ENCODE data around the gene THRA. TPM values are rescaled to one million over a fixed set of nuclear protein-coding genes. Genes with fewer than 3 reads are reported as not detected.
A peak's percentile ranks its signal among the peaks of the same experiment; 100 is the strongest.

Gene THRA
- total and polyA plus RNA-seq, 2 donors (not counting 3 experiments of a cell fraction or from before 2014, with no cell fraction given): 17.4 to 29.6 TPM

DNA sequence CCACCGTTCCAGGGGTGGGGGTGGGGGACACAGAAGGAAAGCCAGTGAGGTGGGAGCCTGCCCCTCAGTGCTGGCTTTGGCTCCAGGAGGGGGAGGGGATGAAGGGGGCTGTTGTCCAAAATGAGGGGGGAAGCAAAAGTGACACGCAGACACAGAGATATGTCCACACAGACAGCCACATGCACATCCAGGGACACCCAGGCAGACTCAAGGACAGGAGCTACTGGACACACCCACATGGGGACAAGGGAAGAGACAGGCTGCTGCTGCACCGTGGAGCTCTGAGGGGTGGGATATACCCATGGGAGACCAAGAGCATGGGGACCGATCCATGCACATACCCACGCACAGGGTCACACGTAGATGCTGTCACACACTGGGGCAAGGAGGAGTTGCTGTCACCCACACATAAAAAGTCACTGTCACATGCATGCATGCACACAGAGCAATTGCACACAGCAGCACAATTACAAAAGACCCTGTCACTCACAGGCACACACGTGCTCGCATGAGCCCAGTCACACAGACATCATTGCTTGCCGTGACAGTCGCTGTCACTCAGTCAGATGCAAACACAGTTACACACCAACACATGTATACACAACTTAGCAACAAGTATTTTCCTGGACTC lies 1.3 kb downstream of the THRA start:
- Histone ChIP-seq H3K9me1 (replicated peaks; ENCODE audit: control insufficient read depth, extremely low read depth, insufficient read depth, low read length) (no peaks in the 10 kb centered on the region), H3K27ac (ENCODE audit: insufficient read depth, low read depth, low read length) (no peak overlapping the region)
- no peak for FAIRE-seq

More for the DNA sequence above, 1.3 kb downstream of the THRA start:
- intact Hi-C loops (cut with micrococcal nuclease): loop anchor here (1.0 to 2.0 kb wide), 2 partner anchors 23 to 47 kb away; no protein-coding TSS in a partner anchor
- peaks cover 26% of the 10 kb centered on the region for H3K4me1 ChIP-seq (ENCODE audit: control insufficient read depth, extremely low read depth, insufficient read depth, low read length)
- no peak for TF ChIP-seq JUN (IDR thresholded peaks at IDR 0.05; ENCODE audit: borderline replicate concordance, insufficient read depth, insufficient read length, low read depth)
- TF ChIP-seq FOS (IDR thresholded peaks at IDR 0.05; ENCODE audit: borderline replicate concordance, insufficient read depth, low read length): no peak
- TF ChIP-seq GATA2 (IDR thresholded peaks at IDR 0.05; ENCODE audit: insufficient read depth, insufficient read length, low read depth, low read length): no peak
- TF ChIP-seq MYC (IDR thresholded peaks at IDR 0.05; ENCODE audit: low read depth, low read length): no peak
- TF ChIP-seq EZH2 (IDR thresholded peaks at IDR 0.05; ENCODE audit: borderline replicate concordance, low read depth, low read length, severe bottlenecking): no peak
- TF ChIP-seq, protein P1, sequence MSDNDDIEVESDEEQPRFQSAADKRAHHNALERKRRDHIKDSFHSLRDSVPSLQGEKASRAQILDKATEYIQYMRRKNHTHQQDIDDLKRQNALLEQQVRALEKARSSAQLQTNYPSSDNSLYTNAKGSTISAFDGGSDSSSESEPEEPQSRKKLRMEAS (IDR thresholded peaks at IDR 0.05; ENCODE audit: insufficient read depth, insufficient read length): no peak
- no peak for TF ChIP-seq POLR2A (IDR thresholded peaks at IDR 0.05; ENCODE audit: low read depth, low read length)
- TF ChIP-seq POLR2AphosphoS5 (IDR thresholded peaks at IDR 0.05; ENCODE audit: insufficient read depth, low read depth, low read length): no peak
- TF ChIP-seq, protein P2, sequence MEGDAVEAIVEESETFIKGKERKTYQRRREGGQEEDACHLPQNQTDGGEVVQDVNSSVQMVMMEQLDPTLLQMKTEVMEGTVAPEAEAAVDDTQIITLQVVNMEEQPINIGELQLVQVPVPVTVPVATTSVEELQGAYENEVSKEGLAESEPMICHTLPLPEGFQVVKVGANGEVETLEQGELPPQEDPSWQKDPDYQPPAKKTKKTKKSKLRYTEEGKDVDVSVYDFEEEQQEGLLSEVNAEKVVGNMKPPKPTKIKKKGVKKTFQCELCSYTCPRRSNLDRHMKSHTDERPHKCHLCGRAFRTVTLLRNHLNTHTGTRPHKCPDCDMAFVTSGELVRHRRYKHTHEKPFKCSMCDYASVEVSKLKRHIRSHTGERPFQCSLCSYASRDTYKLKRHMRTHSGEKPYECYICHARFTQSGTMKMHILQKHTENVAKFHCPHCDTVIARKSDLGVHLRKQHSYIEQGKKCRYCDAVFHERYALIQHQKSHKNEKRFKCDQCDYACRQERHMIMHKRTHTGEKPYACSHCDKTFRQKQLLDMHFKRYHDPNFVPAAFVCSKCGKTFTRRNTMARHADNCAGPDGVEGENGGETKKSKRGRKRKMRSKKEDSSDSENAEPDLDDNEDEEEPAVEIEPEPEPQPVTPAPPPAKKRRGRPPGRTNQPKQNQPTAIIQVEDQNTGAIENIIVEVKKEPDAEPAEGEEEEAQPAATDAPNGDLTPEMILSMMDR (IDR thresholded peaks at IDR 0.05; ENCODE audit: extremely low read depth in 1 of 2, insufficient read depth in 1 of 2, low read depth in 1 of 2, low read length in 2 of 2): no peak
- no peaks in the 10 kb centered on the region for H3K9me3 ChIP-seq (replicated peaks; ENCODE audit: control insufficient read depth, insufficient read depth, low read length)
- no peaks in the 10 kb centered on the region for H3K36me3 ChIP-seq (ENCODE audit: control insufficient read depth in 2 of 2, extremely low read depth in 1 of 2, insufficient read depth in 2 of 2, low read length in 2 of 2)
- no peaks in the 10 kb centered on the region for H4K20me1 ChIP-seq (replicated peaks; ENCODE audit: control insufficient read depth, extremely low read depth, insufficient read depth, low read length)
- no peak overlapping the region for H3K9ac ChIP-seq (replicated peaks; ENCODE audit: extremely low read depth, insufficient read depth, low read length)
- peaks cover 2% of the 10 kb centered on the region for H3K79me2 ChIP-seq (ENCODE audit: control insufficient read depth, insufficient read depth, low read length)
- H3K4me2 ChIP-seq (ENCODE audit: insufficient read depth, low read length): no peak overlapping the region
- POLR2A ChIA-PET: interaction anchor here (0.6 kb wide), 1 partner anchor 49 kb away, joined by 3 read pairs; no protein-coding TSS in a partner anchor
- no TSS peak for BruUV-seq (replicated peaks)
- DNase-seq (ENCODE audit: low read depth, low spot score): no peak
- dilution Hi-C loops (cut with MboI; ENCODE audit: extremely low pct_ligation_motif_present, low sequenced_read_pairs): no loop called here
- peaks cover 0 to 3% of the 10 kb centered on the region in 2 experiments for H3K27me3 ChIP-seq (ENCODE audit: control insufficient read depth in 2 of 2, insufficient read depth in 2 of 2, low read length in 2 of 2)
- H3K4me3 ChIP-seq (replicated peaks in 1 of 3; ENCODE audit: insufficient read depth in 1 of 3, low read depth in 1 of 3, low read length in 3 of 3): peak overlapping the region in 2 of 3 experiments; percentile 48 to 96
- CTCF ChIA-PET: interaction anchor here (0.9 to 5.4 kb wide), 11 partner anchors 8 to 48 kb away, joined by 3 to 62 read pairs (median 7); partner anchors contain the start of gene MED24
- no peak overlapping the region for H2AFZ ChIP-seq (ENCODE audit: low read depth, low read length)

All from endothelial cell of umbilical vein (primary cell).